ENCODE data around the gene MED27. TPM values are rescaled to one million over a fixed set of nuclear protein-coding genes. Genes with fewer than 3 reads are reported as not detected.

The MED27 gene
- total RNA-seq, 1 donor from 2014 or later: 17.7 TPM

DNA sequence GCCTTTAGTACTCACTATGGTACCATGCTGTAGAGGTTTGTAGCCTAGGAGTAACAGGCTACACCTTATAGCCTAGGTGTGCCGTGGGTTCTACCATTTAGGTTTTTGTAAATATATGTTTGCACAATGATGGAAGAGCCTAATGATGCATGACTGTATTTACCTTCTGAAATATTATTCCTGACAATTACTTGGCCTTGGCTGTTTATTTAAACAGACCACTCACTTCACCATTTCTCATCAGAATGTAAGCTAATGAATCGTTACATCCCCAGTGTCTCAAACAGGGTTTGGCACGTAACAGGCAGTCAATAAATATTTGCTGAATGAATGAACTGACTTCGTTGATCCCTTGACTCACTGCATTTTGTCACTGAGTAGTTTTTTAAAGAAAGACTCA lies 93.1 kb downstream of the MED27 start:
- Histone ChIP-seq H3K4me3 (no peak overlapping the region), H3K4me1 (no peaks in the 10 kb centered on the region), H3K27ac (no peak overlapping the region), H3K9me3 (no peaks in the 10 kb centered on the region), H3K27me3 (no peaks in the 10 kb centered on the region), H3K36me3 (no peaks in the 10 kb centered on the region)
- intact Hi-C loops (cut with DNase I): no loop called here
- TF ChIP-seq POLR2A (IDR thresholded peaks at IDR 0.05) (no peak), POLR2AphosphoS5 (IDR thresholded peaks at IDR 0.05; ENCODE audit: insufficient read depth in 1 of 2, low read depth in 1 of 2) (no peak)
- no peak for DNase-seq (ENCODE audit: extremely low spot score in 2 of 2)

DNA sequence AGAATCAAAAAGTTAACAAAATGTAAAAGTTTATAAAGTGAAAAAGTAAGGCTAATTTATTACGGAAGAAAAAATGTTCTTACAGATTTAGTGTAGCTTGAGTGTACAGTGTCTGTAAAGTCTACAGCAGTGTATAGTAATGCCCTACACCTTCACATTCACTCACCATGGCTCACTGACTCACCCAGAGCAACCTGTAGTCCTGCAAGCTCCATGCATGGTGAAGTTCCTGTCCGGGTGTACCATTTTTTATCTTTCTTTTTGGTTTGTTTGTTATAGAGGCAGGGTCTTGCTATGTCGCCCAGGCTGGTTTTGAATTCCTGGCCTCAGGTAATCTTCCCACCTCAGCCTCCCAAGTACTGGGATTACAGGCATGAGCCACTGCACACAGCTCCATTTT lies 93.6 kb downstream of the MED27 start:
- Histone ChIP-seq H3K27ac (no peak overlapping the region), H3K36me3 (no peaks in the 10 kb centered on the region), H3K4me3 (no peak overlapping the region), H3K9me3 (no peaks in the 10 kb centered on the region), H3K27me3 (no peaks in the 10 kb centered on the region), H3K4me1 (no peaks in the 10 kb centered on the region)
- intact Hi-C loops (cut with DNase I): no loop called here
- no peak for TF ChIP-seq POLR2A (IDR thresholded peaks at IDR 0.05)
- TF ChIP-seq, protein P1, sequence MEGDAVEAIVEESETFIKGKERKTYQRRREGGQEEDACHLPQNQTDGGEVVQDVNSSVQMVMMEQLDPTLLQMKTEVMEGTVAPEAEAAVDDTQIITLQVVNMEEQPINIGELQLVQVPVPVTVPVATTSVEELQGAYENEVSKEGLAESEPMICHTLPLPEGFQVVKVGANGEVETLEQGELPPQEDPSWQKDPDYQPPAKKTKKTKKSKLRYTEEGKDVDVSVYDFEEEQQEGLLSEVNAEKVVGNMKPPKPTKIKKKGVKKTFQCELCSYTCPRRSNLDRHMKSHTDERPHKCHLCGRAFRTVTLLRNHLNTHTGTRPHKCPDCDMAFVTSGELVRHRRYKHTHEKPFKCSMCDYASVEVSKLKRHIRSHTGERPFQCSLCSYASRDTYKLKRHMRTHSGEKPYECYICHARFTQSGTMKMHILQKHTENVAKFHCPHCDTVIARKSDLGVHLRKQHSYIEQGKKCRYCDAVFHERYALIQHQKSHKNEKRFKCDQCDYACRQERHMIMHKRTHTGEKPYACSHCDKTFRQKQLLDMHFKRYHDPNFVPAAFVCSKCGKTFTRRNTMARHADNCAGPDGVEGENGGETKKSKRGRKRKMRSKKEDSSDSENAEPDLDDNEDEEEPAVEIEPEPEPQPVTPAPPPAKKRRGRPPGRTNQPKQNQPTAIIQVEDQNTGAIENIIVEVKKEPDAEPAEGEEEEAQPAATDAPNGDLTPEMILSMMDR (IDR thresholded peaks at IDR 0.05): no peak
- TF ChIP-seq POLR2AphosphoS5 (IDR thresholded peaks at IDR 0.05; ENCODE audit: insufficient read depth in 1 of 2, low read depth in 1 of 2): no peak
- no peak for DNase-seq (ENCODE audit: extremely low spot score in 2 of 2)

DNA sequence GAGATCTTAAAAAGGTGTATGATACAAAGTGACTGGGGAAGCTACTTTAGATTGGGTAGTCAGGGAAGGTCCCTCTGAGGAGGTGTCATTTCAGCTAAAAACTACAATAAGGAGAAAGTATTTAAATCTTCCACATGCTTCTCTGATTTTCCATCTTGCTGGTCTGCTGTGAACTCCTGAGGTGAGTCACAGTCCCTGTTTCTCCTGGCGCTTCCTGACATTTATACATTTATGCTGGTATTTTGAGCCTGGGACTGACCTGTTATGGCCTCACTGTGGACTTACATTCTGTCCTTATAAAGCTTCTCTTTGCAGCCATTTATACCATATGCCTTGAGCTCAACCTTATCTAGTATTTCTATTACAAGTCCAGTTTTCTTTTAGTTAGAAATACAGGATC lies 95.1 kb downstream of the MED27 start:
- no peak for DNase-seq (ENCODE audit: extremely low spot score in 2 of 2)
- no peaks in the 10 kb centered on the region for H3K27me3 ChIP-seq
- no peaks in the 10 kb centered on the region for H3K36me3 ChIP-seq
- TF ChIP-seq POLR2A (IDR thresholded peaks at IDR 0.05): no peak
- no peak overlapping the region for H3K27ac ChIP-seq
- no peaks in the 10 kb centered on the region for H3K4me1 ChIP-seq
- no peak overlapping the region for H3K4me3 ChIP-seq
- intact Hi-C loops (cut with DNase I): no loop called here
- no peaks in the 10 kb centered on the region for H3K9me3 ChIP-seq

DNA sequence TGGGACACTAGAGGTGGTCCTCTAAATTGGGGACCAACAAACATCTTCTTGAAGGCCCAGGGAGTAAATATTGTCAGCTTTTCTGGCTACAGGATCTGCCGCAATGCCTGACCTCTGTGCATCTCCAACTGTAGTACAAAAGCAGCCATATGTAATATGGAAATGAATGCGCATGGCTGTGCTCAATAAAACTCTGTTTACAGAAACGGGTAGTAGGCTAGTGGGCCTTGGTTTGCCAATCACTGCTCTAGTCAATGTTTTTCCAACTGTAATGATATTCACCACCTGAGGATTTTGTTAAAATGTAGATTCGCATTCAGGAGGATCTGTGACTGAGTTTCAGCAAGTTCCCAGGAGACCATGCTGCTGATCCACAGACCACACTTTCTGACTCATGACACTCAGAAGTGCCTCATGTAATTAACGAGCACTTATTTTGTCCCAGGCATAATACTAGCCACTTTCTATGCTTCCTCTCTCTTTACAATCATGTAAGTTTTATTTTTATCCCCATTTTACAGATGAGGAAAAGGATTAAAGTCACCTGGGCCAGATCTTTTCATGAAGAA lies 96.9 kb downstream of the MED27 start:
- Histone ChIP-seq H3K36me3 (no peaks in the 10 kb centered on the region), H3K27me3 (no peaks in the 10 kb centered on the region), H3K27ac (no peak overlapping the region), H3K9me3 (no peaks in the 10 kb centered on the region), H3K4me1 (no peaks in the 10 kb centered on the region), H3K4me3 (no peak overlapping the region)
- DNase-seq (ENCODE audit: extremely low spot score in 2 of 2): no peak
- intact Hi-C loops (cut with DNase I): no loop called here
- TF ChIP-seq, protein P1 (IDR thresholded peaks at IDR 0.05): no peak
- no peak for TF ChIP-seq POLR2AphosphoS5 (IDR thresholded peaks at IDR 0.05; ENCODE audit: insufficient read depth in 1 of 2, low read depth in 1 of 2)
- TF ChIP-seq POLR2A (IDR thresholded peaks at IDR 0.05): no peak

DNA sequence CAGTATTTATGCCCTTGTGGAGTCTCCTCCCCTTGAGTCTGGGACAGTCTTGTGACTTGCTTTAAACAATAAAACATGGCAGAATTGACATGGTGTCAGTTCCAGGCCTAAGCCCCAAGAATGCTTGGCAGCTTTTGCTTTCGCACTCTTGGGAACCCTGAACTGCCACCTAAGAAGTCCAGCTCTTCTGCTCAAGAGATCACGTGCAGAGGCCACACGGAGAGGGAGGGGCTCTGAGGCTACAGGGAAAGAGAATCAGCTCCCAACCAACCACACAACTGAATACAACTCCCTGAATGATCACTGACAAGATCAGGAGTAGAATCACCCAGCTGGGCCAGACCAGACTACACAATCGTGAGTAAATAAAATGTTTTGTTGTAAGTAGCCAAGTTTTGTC lies 97.6 kb downstream of the MED27 start:
- H3K4me3 ChIP-seq: no peak overlapping the region
- intact Hi-C loops (cut with DNase I): no loop called here
- H3K9me3 ChIP-seq: no peaks in the 10 kb centered on the region
- no peak for DNase-seq (ENCODE audit: extremely low spot score in 2 of 2)
- H3K27ac ChIP-seq: no peak overlapping the region
- H3K36me3 ChIP-seq: no peaks in the 10 kb centered on the region
- H3K4me1 ChIP-seq: peaks cover 3% of the 10 kb centered on the region
- no peaks in the 10 kb centered on the region for H3K27me3 ChIP-seq
- TF ChIP-seq, protein P1 (IDR thresholded peaks at IDR 0.05): no peak
- TF ChIP-seq POLR2A (IDR thresholded peaks at IDR 0.05) (no peak), POLR2AphosphoS5 (IDR thresholded peaks at IDR 0.05; ENCODE audit: insufficient read depth in 1 of 2, low read depth in 1 of 2) (no peak)

DNA sequence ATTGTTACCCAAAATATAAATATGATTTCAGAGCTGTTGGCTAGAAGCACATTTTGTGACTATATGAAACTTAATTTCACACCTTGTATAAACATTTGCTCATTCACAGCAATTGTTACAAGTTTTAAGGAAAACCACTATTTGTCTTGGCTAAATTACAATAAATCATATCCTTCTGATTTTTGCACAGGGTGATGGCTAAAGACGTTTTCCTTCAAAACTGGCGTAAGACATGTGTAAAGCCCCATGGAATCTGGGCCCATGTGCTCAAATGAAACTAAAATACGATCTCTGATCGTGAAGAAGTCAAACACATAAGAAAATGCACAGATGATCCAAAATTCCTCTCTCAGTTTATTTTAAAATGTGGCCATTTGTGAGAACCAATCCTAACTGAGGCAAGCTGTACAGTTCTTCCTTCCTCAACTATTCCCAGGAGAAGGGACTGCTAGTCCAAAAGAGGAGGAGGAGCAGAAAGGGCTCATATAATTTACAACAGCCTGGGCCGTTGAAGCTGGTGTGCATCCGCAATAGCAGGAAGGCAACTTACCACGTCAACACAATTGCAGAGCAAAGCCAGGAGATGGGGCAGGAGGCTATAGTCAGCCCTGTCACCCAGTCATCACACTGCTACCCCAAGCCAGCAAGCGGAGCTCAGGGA lies 98.4 kb downstream of the MED27 start:
- TF ChIP-seq POLR2A (IDR thresholded peaks at IDR 0.05) (no peak), POLR2AphosphoS5 (IDR thresholded peaks at IDR 0.05; ENCODE audit: insufficient read depth in 1 of 2, low read depth in 1 of 2) (no peak)
- TF ChIP-seq, protein P1 (IDR thresholded peaks at IDR 0.05): no peak
- Histone ChIP-seq H3K4me1 (peaks cover 12% of the 10 kb centered on the region), H3K9me3 (no peaks in the 10 kb centered on the region), H3K27ac (no peak overlapping the region), H3K36me3 (no peaks in the 10 kb centered on the region), H3K27me3 (no peaks in the 10 kb centered on the region), H3K4me3 (no peak overlapping the region)
- intact Hi-C loops (cut with DNase I): no loop called here
- no peak for DNase-seq (ENCODE audit: extremely low spot score in 2 of 2)
